ENCODE results near the gene PRKRA. TPM values are rescaled to one million over a fixed set of nuclear protein-coding genes. Genes with fewer than 3 reads are reported as not detected.

The PRKRA gene
- total and polyA plus RNA-seq, 3 donors from 2014 or later = 87.5 to 108 (median 103) TPM

DNA sequence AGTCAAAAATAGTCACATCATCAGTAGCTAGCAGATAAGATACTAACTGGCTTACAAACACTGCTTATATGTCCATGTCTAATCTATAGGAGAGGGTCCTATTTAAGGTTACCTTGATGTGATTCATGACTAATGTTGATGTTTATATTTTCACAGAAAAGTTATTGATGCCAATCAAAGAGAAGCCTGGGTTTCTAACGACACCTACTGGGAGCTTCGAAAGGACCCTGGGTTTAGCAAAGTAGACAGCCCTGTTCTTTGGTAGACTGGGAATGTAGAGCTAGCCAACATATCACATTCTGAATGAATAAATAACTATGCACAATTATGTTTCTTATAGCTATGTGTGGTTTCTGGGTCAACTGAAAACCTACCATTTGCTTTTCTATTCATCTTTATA, 55.7 kb downstream of the PRKRA start:
- intact Hi-C loops (cut with DNase I; ENCODE audit: low total_unique reads) = no loop called here
- no peak overlapping the region for H3K4me3 ChIP-seq
- no peak overlapping the region for H3K27ac ChIP-seq
- no peak for TF ChIP-seq POLR2A (IDR thresholded peaks at IDR 0.05)
- TF ChIP-seq, protein P1, sequence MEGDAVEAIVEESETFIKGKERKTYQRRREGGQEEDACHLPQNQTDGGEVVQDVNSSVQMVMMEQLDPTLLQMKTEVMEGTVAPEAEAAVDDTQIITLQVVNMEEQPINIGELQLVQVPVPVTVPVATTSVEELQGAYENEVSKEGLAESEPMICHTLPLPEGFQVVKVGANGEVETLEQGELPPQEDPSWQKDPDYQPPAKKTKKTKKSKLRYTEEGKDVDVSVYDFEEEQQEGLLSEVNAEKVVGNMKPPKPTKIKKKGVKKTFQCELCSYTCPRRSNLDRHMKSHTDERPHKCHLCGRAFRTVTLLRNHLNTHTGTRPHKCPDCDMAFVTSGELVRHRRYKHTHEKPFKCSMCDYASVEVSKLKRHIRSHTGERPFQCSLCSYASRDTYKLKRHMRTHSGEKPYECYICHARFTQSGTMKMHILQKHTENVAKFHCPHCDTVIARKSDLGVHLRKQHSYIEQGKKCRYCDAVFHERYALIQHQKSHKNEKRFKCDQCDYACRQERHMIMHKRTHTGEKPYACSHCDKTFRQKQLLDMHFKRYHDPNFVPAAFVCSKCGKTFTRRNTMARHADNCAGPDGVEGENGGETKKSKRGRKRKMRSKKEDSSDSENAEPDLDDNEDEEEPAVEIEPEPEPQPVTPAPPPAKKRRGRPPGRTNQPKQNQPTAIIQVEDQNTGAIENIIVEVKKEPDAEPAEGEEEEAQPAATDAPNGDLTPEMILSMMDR (IDR thresholded peaks at IDR 0.05) = no peak
- no peaks in the 10 kb centered on the region for H3K9me3 ChIP-seq
- no peaks in the 10 kb centered on the region for H3K36me3 ChIP-seq (ENCODE audit: low read depth, missing control alignments)
- no peaks in the 10 kb centered on the region for H3K4me1 ChIP-seq
- H3K27me3 ChIP-seq = no peaks in the 10 kb centered on the region
- DNase-seq = no peak
- WGBS, 2 donors = 92 to 96% methylated on average over 2 of the region's 2 CpGs

- Histone ChIP-seq H3K36me3 (ENCODE audit: low read depth, missing control alignments) (no peaks in the 10 kb centered on the region), H3K4me3 (no peak overlapping the region), H3K9me3 (no peaks in the 10 kb centered on the region), H3K27me3 (no peaks in the 10 kb centered on the region), H3K27ac (no peak overlapping the region), H3K4me1 (no peaks in the 10 kb centered on the region)
- intact Hi-C loops (cut with DNase I; ENCODE audit: low total_unique reads) = no loop called here
- TF ChIP-seq POLR2A (IDR thresholded peaks at IDR 0.05) = no peak
- TF ChIP-seq, protein P1 (IDR thresholded peaks at IDR 0.05) = no peak
- no peak for DNase-seq
These were observed 56.1 kb downstream of the PRKRA start for GRCh38 chr2:178394859-178395258.

GRCh38 chr2:178392215-178392614, 58.8 kb downstream of the PRKRA start:
- Histone ChIP-seq H3K4me1 (no peaks in the 10 kb centered on the region), H3K27ac (no peak overlapping the region), H3K27me3 (no peaks in the 10 kb centered on the region), H3K4me3 (no peak overlapping the region), H3K36me3 (ENCODE audit: low read depth, missing control alignments) (no peaks in the 10 kb centered on the region), H3K9me3 (no peaks in the 10 kb centered on the region)
- TF ChIP-seq, protein P1 (IDR thresholded peaks at IDR 0.05) = no peak
- TF ChIP-seq POLR2A (IDR thresholded peaks at IDR 0.05) = no peak
- intact Hi-C loops (cut with DNase I; ENCODE audit: low total_unique reads) = no loop called here
- DNase-seq = no peak
- 92% methylated on average over 3 of the region's 3 CpGs for WGBS, 2 donors

DNA sequence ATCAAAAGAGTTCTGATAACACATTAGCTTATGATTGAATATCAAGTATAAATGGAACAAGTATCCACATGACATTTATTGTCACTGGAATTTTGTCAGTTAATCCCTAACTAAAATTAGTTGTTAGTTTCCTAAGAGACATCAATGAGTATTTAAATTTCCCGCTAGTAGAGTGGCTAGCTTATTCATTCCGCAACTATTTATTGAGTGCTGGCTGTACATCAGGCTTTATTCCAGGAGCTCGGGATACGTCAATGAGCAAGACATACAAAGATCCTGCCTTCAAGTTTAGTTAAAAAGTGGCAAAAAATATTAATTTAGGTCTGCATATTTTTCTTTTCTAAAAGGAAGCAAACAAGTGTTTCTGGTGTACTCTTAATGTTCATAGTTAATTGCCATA, 59.3 kb downstream of the PRKRA start:
- Histone ChIP-seq H3K36me3 (ENCODE audit: low read depth, missing control alignments) (no peaks in the 10 kb centered on the region), H3K27me3 (no peaks in the 10 kb centered on the region), H3K4me1 (no peaks in the 10 kb centered on the region), H3K27ac (no peak overlapping the region), H3K4me3 (no peak overlapping the region), H3K9me3 (no peaks in the 10 kb centered on the region)
- WGBS, 2 donors = 92 to 94% methylated on average over 4 of the region's 4 CpGs
- no peak for TF ChIP-seq POLR2A (IDR thresholded peaks at IDR 0.05)
- TF ChIP-seq, protein P1 (IDR thresholded peaks at IDR 0.05) = no peak
- DNase-seq = no peak
- intact Hi-C loops (cut with DNase I; ENCODE audit: low total_unique reads) = no loop called here

DNA sequence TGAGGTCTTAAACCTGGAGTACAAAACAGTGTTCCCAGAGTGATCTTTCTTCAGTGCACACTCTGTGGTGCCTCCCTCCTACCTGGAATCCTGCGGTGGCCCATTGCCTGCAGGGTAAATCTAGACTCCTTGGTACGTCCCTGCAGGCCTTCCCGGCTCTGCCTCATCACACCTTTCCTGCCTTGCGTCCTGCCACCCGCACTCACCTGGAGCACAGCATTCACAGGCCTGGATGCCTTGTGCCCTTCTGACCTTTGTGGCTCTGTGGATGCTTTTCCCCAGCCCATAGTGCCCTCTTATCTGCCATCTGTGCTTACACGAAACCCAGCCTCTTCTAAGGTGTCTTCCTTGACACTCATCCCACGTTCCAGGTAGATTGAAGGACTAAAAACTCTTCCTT, 62.7 kb downstream of the PRKRA start:
- 84 to 87% methylated on average over 6 to 7 of the region's 7 CpGs for WGBS, 2 donors
- no peak overlapping the region for H3K4me3 ChIP-seq
- intact Hi-C loops (cut with DNase I; ENCODE audit: low total_unique reads) = no loop called here
- DNase-seq = no peak
- no peak for TF ChIP-seq POLR2A (IDR thresholded peaks at IDR 0.05)
- TF ChIP-seq, protein P1 (IDR thresholded peaks at IDR 0.05) = no peak
- no peak overlapping the region for H3K27ac ChIP-seq
- no peaks in the 10 kb centered on the region for H3K4me1 ChIP-seq
- no peaks in the 10 kb centered on the region for H3K9me3 ChIP-seq
- H3K36me3 ChIP-seq (ENCODE audit: low read depth, missing control alignments) = no peaks in the 10 kb centered on the region
- no peaks in the 10 kb centered on the region for H3K27me3 ChIP-seq

All from testis (tissue), 3 donors.